CD4-positive, alpha-beta T cell treated with Interleukin-17A for 4 hours (primary cell): ENCODE data around the gene VAMP8.
"Not testable (repeated sequence)": the region's sequence is repeated elsewhere in the genome, so short reads cannot be mapped to it uniquely, and the experiment has no call there.

ENCODE experiments used
- DNase-seq: peaks from one replicate; pipeline ENCODE4 v3.0.0-alpha.2; 2020; ENCODE audit warnings: mixed read lengths

Gene VAMP8

GRCh38 chr2:85547859-85548607 is 29.4 kb upstream of the VAMP8 start:
- no peak for DNase-seq

- no peak for DNase-seq
Observed at GRCh38 chr2:85548608-85548900, 28.8 kb upstream of the VAMP8 start.

GRCh38 chr2:85549095-85549494 is 28.3 kb upstream of the VAMP8 start:
- DNase-seq, result no peak

- no peak for DNase-seq
Observed at GRCh38 chr2:85549826-85550225, 27.6 kb upstream of the VAMP8 start.

- no peak for DNase-seq
Observed at GRCh38 chr2:85550486-85550885, 26.9 kb upstream of the VAMP8 start.

- DNase-seq, result peak; percentile 93
Observed at GRCh38 chr2:85551698-85552678, 25.4 kb upstream of the VAMP8 start.

- no peak for DNase-seq
Observed at GRCh38 chr2:85553184-85553583, 24.2 kb upstream of the VAMP8 start.

- DNase-seq, result no peak
Observed at GRCh38 chr2:85554980-85555612, 22.3 kb upstream of the VAMP8 start.

GRCh38 chr2:85557130-85557529 is 20.3 kb upstream of the VAMP8 start:
- DNase-seq, result no peak

GRCh38 chr2:85558160-85558559 is 19.2 kb upstream of the VAMP8 start:
- no peak for DNase-seq

- not testable (repeated sequence) for DNase-seq
Observed at GRCh38 chr2:85560403-85560726, 17.0 kb upstream of the VAMP8 start.

- DNase-seq, result no peak
Observed at GRCh38 chr2:85560812-85561279, 16.5 kb upstream of the VAMP8 start.

- DNase-seq, result peak; percentile 95
Observed at GRCh38 chr2:85561280-85562212, 15.8 kb upstream of the VAMP8 start, which contains the start of gene GGCX. GGCX (minus strand) TSS chr2:85561493; CDS start chr2:85561428, 65 bp downstream.

- DNase-seq, result no peak
Observed at GRCh38 chr2:85564144-85564563, 13.2 kb upstream of the VAMP8 start.

GRCh38 chr2:85566265-85566664 is 11.1 kb upstream of the VAMP8 start:
- DNase-seq, result no peak

GRCh38 chr2:85575739-85576138 is 1.6 kb upstream of the VAMP8 start:
- DNase-seq, result no peak

GRCh38 chr2:85577063-85577385 is 362 bp upstream of the VAMP8 start:
- no peak for DNase-seq

- peak; percentile 29 for DNase-seq
Observed at GRCh38 chr2:85578243-85579180, 1.1 kb downstream of the VAMP8 start.

GRCh38 chr2:85579266-85579935 is 2.0 kb downstream of the VAMP8 start:
- DNase-seq, result no peak

GRCh38 chr2:85580206-85580605 is 2.8 kb downstream of the VAMP8 start:
- DNase-seq, result no peak

GRCh38 chr2:85582492-85582891 is 5.1 kb downstream of the VAMP8 start:
- no peak for DNase-seq
